IMR-90 (cell line): ENCODE measurements around the gene TMPRSS3. TPM values are rescaled to one million over a fixed set of nuclear protein-coding genes. Genes with fewer than 3 reads are reported as not detected.
A peak's percentile ranks its signal among the peaks of the same experiment; 100 is the strongest.

Source experiments
- ATAC-seq: fragments of 200-7000 bp; cut with Tn5 transposase; 2 replicates; pipeline ENCODE4 v1.9.1; 2020; ENCODE audit warnings: low read depth, mild to moderate bottlenecking, moderate library complexity
- BruUV-seq: library from RNA; stranded (reverse); fragments of 400-500 nt; replicated peaks from 2 replicates; lab custom pipeline; 2021; lab: Mats Ljungman, UMichigan
- CTCF ChIA-PET: fragments of 300-600 bp; formaldehyde crosslinking; extraction: SDS; loops from one replicate; lab custom pipeline; 2021; ENCODE audit warnings: antibody characterized with exemption; lab: Yijun Ruan, JAX
- POLR2A ChIA-PET: fragments of 300-600 bp; sonication (Branson Sonifier 250); formaldehyde crosslinking; loops from one replicate; lab custom pipeline; 2022; ENCODE audit warnings: antibody characterized with exemption; ENCODE audit not compliant: unreplicated experiment; lab: Charles Lee
- DNase-seq: peaks from one replicate; pipeline ENCODE4 v3.0.0; 2013
- H2AFZ ChIP-seq: replicated peaks from 2 replicates; pipeline ENCODE3; 2013; ENCODE audit warnings: low read length, mild to moderate bottlenecking; ENCODE audit not compliant: poor library complexity
- H2AK5ac ChIP-seq: 2 replicates; pipeline ENCODE4 v1.6.1; 2013; ENCODE audit warnings: low read depth, low read length, inconsistent platforms
- H2AK9ac ChIP-seq: replicated peaks from 2 replicates; pipeline ENCODE3; 2013; ENCODE audit warnings: mild to moderate bottlenecking, low read depth, low read length, moderate library complexity; ENCODE audit not compliant: poor library complexity
- H2BK120ac ChIP-seq: 2 replicates; pipeline ENCODE4 v1.6.1; 2013; ENCODE audit warnings: low read depth, low read length, inconsistent platforms
- H2BK15ac ChIP-seq: 3 replicates; pipeline ENCODE4 v1.6.1; 2013; ENCODE audit warnings: low read depth, low read length, inconsistent platforms
- H2BK20ac ChIP-seq: 2 replicates; pipeline ENCODE4 v1.6.1; 2013; ENCODE audit warnings: low read depth, mild to moderate bottlenecking, inconsistent platforms, low read length, moderate library complexity
- H2BK5ac ChIP-seq: 2 replicates; pipeline ENCODE4 v1.6.1; 2013; ENCODE audit warnings: mild to moderate bottlenecking, low read depth, low read length, inconsistent platforms; ENCODE audit not compliant: poor library complexity, severe bottlenecking
- H3K14ac ChIP-seq: replicated peaks from 2 replicates; pipeline ENCODE4 v1.6.1; 2013; ENCODE audit warnings: low read depth, low read length, inconsistent platforms
- H3K18ac ChIP-seq: 2 replicates; pipeline ENCODE4 v1.6.1; 2013; ENCODE audit warnings: low read depth, low read length, control low read depth
- H3K23ac ChIP-seq: 2 replicates; pipeline ENCODE4 v1.6.1; 2013; ENCODE audit warnings: low read depth, low read length, inconsistent platforms
- H3K27ac ChIP-seq: 2 replicates; pipeline ENCODE4 v1.5.1; 2013; ENCODE audit warnings: mild to moderate bottlenecking, control low read depth, low read length; ENCODE audit not compliant: insufficient read depth
- H3K27me3 ChIP-seq: 2 replicates; pipeline ENCODE4 v1.6.1; 2013; ENCODE audit warnings: low read length; ENCODE audit not compliant: control insufficient read depth, insufficient read depth
- H3K36me3 ChIP-seq: 2 replicates; pipeline ENCODE4 v1.6.1; 2013; ENCODE audit warnings: low read length, mixed read lengths; ENCODE audit not compliant: control insufficient read depth, insufficient read depth
- H3K4ac ChIP-seq: 2 replicates; pipeline ENCODE4 v1.6.1; 2013; ENCODE audit warnings: low read depth, low read length, inconsistent platforms
- H3K4me1 ChIP-seq: 2 replicates; pipeline ENCODE4 v1.6.1; 2013; ENCODE audit warnings: low read length, mixed read lengths; ENCODE audit not compliant: control insufficient read depth, insufficient read depth
- H3K4me2 ChIP-seq: 2 replicates; pipeline ENCODE4 v1.6.1; 2013; ENCODE audit warnings: low read depth, mild to moderate bottlenecking, control low read depth, low read length, moderate library complexity
- H3K4me3 ChIP-seq: 2 replicates; pipeline ENCODE4 v1.5.1; 2013; ENCODE audit warnings: low read depth, mild to moderate bottlenecking, control low read depth, low read length, moderate library complexity; ENCODE audit not compliant: insufficient read depth
- H3K56ac ChIP-seq: 2 replicates; pipeline ENCODE4 v1.6.1; 2013; ENCODE audit warnings: low read length, inconsistent platforms; ENCODE audit not compliant: insufficient read depth; ENCODE audit errors: extremely low read depth
- H3K79me1 ChIP-seq, 2 experiments: 2 replicates each; pipeline ENCODE4 v1.6.1; 2013; ENCODE audit warnings: low read length in 2 of 2, inconsistent platforms in 1 of 2, low read depth in 1 of 2
- H3K9ac ChIP-seq: 2 replicates; pipeline ENCODE4 v1.6.1; 2013; ENCODE audit warnings: low read depth, low read length, control low read depth
- H3K9me1 ChIP-seq: 2 replicates; pipeline ENCODE4 v1.6.1; 2013; ENCODE audit warnings: low read length, inconsistent platforms; ENCODE audit not compliant: insufficient read depth
- H3K9me3 ChIP-seq: 2 replicates; pipeline ENCODE4 v1.6.1; 2013; ENCODE audit warnings: low read length; ENCODE audit not compliant: control insufficient read depth, insufficient read depth
- H4K20me1 ChIP-seq: 2 replicates; pipeline ENCODE4 v1.6.1; 2013; ENCODE audit warnings: low read length, inconsistent platforms; ENCODE audit not compliant: insufficient read depth
- H4K5ac ChIP-seq: 2 replicates; pipeline ENCODE4 v1.6.1; 2013; ENCODE audit warnings: mild to moderate bottlenecking, low read depth, low read length, control low read depth
- H4K8ac ChIP-seq, 2 experiments: 2 replicates each; pipeline ENCODE4 v1.6.1; 2013; ENCODE audit warnings: low read depth in 2 of 2, low read length in 2 of 2, control low read depth in 1 of 2, inconsistent platforms in 1 of 2
- H4K91ac ChIP-seq: 2 replicates; pipeline ENCODE4 v1.6.1; 2013; ENCODE audit warnings: low read depth, low read length, inconsistent platforms; ENCODE audit not compliant: insufficient read depth
- BHLHE40 ChIP-seq: fragments of 150-350 bp; IDR thresholded peaks from 2 replicates; pipeline ENCODE4 v1.6.1; 2016; ENCODE audit warnings: mild to moderate bottlenecking, low read depth, low read length
- CEBPB ChIP-seq: IDR thresholded peaks from 2 replicates; pipeline ENCODE4 v1.6.1; 2012; ENCODE audit warnings: low read depth, low read length, improper control_type of control experiment
- CHD1 ChIP-seq: IDR thresholded peaks from 2 replicates; pipeline ENCODE4 v1.6.1; 2012; ENCODE audit warnings: low read depth, low read length, improper control_type of control experiment
- CTCF ChIP-seq: conservative IDR thresholded peaks from 2 replicates; pipeline ENCODE4 v1.5.1; 2012; ENCODE audit warnings: mild to moderate bottlenecking, low read depth, low read length, improper control_type of control experiment
- ELK1 ChIP-seq: fragments of 150-350 bp; IDR thresholded peaks from 2 replicates; pipeline ENCODE4 v1.6.1; 2016; ENCODE audit warnings: low read depth, mild to moderate bottlenecking, low read length, moderate library complexity, borderline replicate concordance
- FOS ChIP-seq: fragments of 150-350 bp; IDR thresholded peaks from 2 replicates; pipeline ENCODE4 v1.6.1; 2016; ENCODE audit warnings: low read depth, low read length
- MAFK ChIP-seq: IDR thresholded peaks from 2 replicates; pipeline ENCODE4 v1.6.1; 2012; ENCODE audit warnings: low read depth, low read length, improper control_type of control experiment
- MAZ ChIP-seq: IDR thresholded peaks from 2 replicates; pipeline ENCODE4 v1.6.1; 2012; ENCODE audit warnings: low read depth, mild to moderate bottlenecking, low read length, improper control_type of control experiment, moderate library complexity, borderline replicate concordance
- MXI1 ChIP-seq: IDR thresholded peaks from 2 replicates; pipeline ENCODE4 v1.6.1; 2012; ENCODE audit warnings: low read depth, mild to moderate bottlenecking, low read length, moderate library complexity, borderline replicate concordance
- NFE2L2 ChIP-seq: fragments of 150-350 bp; IDR thresholded peaks from 2 replicates; pipeline ENCODE4 v1.6.1; 2016; ENCODE audit warnings: low read depth, mild to moderate bottlenecking, low read length
- POLR2A ChIP-seq: IDR thresholded peaks from 2 replicates; pipeline ENCODE4 v1.6.1; 2012; ENCODE audit warnings: mild to moderate bottlenecking, low read depth, low read length
- RAD21 ChIP-seq: IDR thresholded peaks from 2 replicates; pipeline ENCODE4 v1.6.1; 2012; ENCODE audit warnings: low read length, improper control_type of control experiment
- RCOR1 ChIP-seq: IDR thresholded peaks from 2 replicates; pipeline ENCODE4 v1.6.1; 2012; ENCODE audit warnings: mild to moderate bottlenecking, low read length, improper control_type of control experiment; ENCODE audit not compliant: insufficient replicate concordance
- RFX5 ChIP-seq: IDR thresholded peaks from 2 replicates; pipeline ENCODE4 v1.8.0; 2012; ENCODE audit warnings: low read depth, mild to moderate bottlenecking, low read length, moderate library complexity
- SMC3 ChIP-seq: fragments of 150-350 bp; IDR thresholded peaks from 2 replicates; pipeline ENCODE4 v1.6.1; 2016; ENCODE audit warnings: low read depth, mild to moderate bottlenecking, antibody characterized with exemption, low read length, moderate library complexity
- USF2 ChIP-seq: fragments of 150-350 bp; IDR thresholded peaks from 2 replicates; pipeline ENCODE4 v1.6.1; 2017; ENCODE audit warnings: mild to moderate bottlenecking, antibody characterized with exemption, low read length, low read depth
- WGBS, 2 experiments: methylation state at CpG; one replicate each; pipeline versions ENCODE4 v1.1.5 to v1.1.7; 2013; ENCODE audit warnings: missing lambda C conversion rate in 2 of 2; ENCODE audit not compliant: insufficient read length in 1 of 2; ENCODE audit errors: extremely low coverage in 2 of 2; 5-methylcytosine and 5-hydroxymethylcytosine counted together
- dilution Hi-C: fragments of 300-500 bp; cut with HindIII; formaldehyde crosslinking; loops from one replicate; pipeline ENCODE4 v1.14.3; 2018; ENCODE audit warnings: low sequenced_read_pairs; ENCODE audit not compliant: unreplicated experiment
- in situ Hi-C: fragments of 300-500 bp; cut with MboI; formaldehyde crosslinking; loops from 3 replicates; pipeline ENCODE4 v1.14.3; 2019; ENCODE audit warnings: low sequenced_read_pairs, inconsistent platforms, mixed read lengths
- intact Hi-C: fragments of 100-400 bp; cut with micrococcal nuclease; formaldehyde crosslinking; loops from 2 replicates; pipeline ENCODE4 v1.10.0; 2022
- polyA plus RNA-seq, 3 experiments: library from polyadenylated mRNA; depleted of rRNA; stranded (reverse); fragments of >200 nt; gene quantifications; 2 replicates each; pipeline ENCODE4 v1.2.3, GENCODE V29; 2012; ENCODE audit warnings: low replicate concordance in 1 of 3
- total RNA-seq: library from RNA; depleted of rRNA; stranded (reverse); fragments of >200 nt; gene quantifications from 2 replicates; pipeline ENCODE4 v1.2.3, GENCODE V29; 2012

The TMPRSS3 gene
- total and polyA plus RNA-seq, 2 of the 4 experiments (the other 2 are of a cell fraction): not detected

GRCh38 chr21:42382915-42383314 is 12.9 kb downstream of the TMPRSS3 start:
- H3K27ac ChIP-seq: no peak overlapping the region
- H4K20me1 ChIP-seq: no peaks in the 10 kb centered on the region
- no peak overlapping the region for H4K5ac ChIP-seq
- H3K4me2 ChIP-seq: no peak overlapping the region
- ATAC-seq (no peak), DNase-seq (no peak)
- no peak overlapping the region for H3K4ac ChIP-seq
- POLR2A ChIA-PET: no interaction called here
- no peak overlapping the region for H2BK5ac ChIP-seq
- H4K91ac ChIP-seq: no peak overlapping the region
- CTCF ChIA-PET: no interaction called here
- no peak overlapping the region for H3K9ac ChIP-seq
- no peak overlapping the region for H3K56ac ChIP-seq
- H3K9me1 ChIP-seq: no peaks in the 10 kb centered on the region
- no peak overlapping the region for H3K14ac ChIP-seq
- H2BK120ac ChIP-seq: no peak overlapping the region
- H3K4me3 ChIP-seq: no peak overlapping the region
- no peak overlapping the region for H4K8ac ChIP-seq
- H2BK20ac ChIP-seq: no peak overlapping the region
- peaks cover 22% of the 10 kb centered on the region for H3K27me3 ChIP-seq
- H3K9me3 ChIP-seq: peaks cover 3% of the 10 kb centered on the region; the same call in 1 of the 2 replicates
- no peak overlapping the region for H3K18ac ChIP-seq
- H3K4me1 ChIP-seq: no peaks in the 10 kb centered on the region
- H2AK9ac ChIP-seq: peak overlapping the region; percentile 50
- intact Hi-C loops: no loop called here
- no peak overlapping the region for H2BK15ac ChIP-seq
- no peak overlapping the region for H3K23ac ChIP-seq
- in situ Hi-C loops: no loop called here
- H2AFZ ChIP-seq: no peak overlapping the region
- dilution Hi-C loops: no loop called here
- no peaks in the 10 kb centered on the region for H3K36me3 ChIP-seq
- H2AK5ac ChIP-seq: no peak overlapping the region
- no CpG with 5 or more reads among the region's 6 CpGs for WGBS, 2 experiments
- BruUV-seq: no TSS peak
- H3K79me1 ChIP-seq: no peaks in the 10 kb centered on the region
- TF ChIP-seq MXI1 (no peak), SMC3 (no peak), MAZ (no peak), USF2 (no peak), CEBPB (no peak), ELK1 (no peak), RAD21 (no peak), MAFK (no peak), NFE2L2 (no peak), POLR2A (no peak), FOS (no peak), CTCF (no peak), RFX5 (no peak), CHD1 (no peak), BHLHE40 (no peak), RCOR1 (no peak)
